ENCODE measurements around the gene RTKN. TPM values are rescaled to one million over a fixed set of nuclear protein-coding genes. Genes with fewer than 3 reads are reported as not detected.
A peak's percentile ranks its signal among the peaks of the same experiment; 100 is the strongest.

The RTKN gene
- total and polyA plus RNA-seq, 9 of the 15 experiments (the other 6 are each of a cell fraction or from before 2014, with no cell fraction given), result 0.14 to 6.9 (median 3.6) TPM

DNA sequence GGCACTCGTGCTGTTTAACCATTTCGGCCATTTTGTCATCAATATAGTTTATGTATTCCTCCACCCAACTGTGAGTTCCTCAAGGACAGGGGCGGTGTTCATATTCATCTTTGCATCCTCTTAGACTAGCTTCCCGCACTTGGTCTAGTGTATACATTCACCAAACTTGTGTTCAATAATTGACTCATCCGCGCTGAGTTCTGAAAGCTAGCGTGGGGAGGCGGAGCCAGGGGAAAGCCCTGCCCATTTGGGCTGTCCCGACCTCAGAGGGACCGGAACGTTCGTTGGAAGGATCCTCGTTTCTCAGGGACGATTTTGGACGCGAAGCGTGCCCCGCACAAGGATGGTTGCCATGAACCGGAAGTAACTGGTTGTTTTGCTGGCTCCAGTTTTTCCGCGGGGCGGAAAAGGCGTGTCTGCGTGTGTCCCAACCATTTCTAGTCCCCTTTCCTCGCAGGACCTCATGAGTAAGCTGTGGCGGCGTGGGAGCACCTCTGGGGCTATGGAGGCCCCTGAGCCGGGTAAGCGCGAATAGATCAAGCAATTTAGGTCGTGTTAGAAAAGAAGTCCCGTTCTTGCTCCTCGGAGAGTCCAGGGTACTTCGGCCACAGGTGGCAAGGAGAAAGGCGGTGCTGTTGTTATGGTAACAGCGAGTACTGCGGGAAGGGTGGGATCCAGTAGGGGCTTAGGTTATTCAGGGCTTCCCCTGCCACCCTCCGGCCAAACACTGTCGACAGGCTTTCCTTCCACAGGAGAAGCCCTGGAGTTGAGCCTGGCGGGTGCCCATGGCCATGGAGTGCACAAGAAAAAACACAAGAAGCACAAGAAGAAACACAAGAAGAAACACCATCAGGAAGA, 13.1 kb upstream of the RTKN start, which contains the start of gene INO80B (continued):
- TF ChIP-seq HCFC1 (IDR thresholded peaks at IDR 0.05; ENCODE audit: low read depth, low read length), result peak; percentile 99
- TF ChIP-seq, protein P1, sequence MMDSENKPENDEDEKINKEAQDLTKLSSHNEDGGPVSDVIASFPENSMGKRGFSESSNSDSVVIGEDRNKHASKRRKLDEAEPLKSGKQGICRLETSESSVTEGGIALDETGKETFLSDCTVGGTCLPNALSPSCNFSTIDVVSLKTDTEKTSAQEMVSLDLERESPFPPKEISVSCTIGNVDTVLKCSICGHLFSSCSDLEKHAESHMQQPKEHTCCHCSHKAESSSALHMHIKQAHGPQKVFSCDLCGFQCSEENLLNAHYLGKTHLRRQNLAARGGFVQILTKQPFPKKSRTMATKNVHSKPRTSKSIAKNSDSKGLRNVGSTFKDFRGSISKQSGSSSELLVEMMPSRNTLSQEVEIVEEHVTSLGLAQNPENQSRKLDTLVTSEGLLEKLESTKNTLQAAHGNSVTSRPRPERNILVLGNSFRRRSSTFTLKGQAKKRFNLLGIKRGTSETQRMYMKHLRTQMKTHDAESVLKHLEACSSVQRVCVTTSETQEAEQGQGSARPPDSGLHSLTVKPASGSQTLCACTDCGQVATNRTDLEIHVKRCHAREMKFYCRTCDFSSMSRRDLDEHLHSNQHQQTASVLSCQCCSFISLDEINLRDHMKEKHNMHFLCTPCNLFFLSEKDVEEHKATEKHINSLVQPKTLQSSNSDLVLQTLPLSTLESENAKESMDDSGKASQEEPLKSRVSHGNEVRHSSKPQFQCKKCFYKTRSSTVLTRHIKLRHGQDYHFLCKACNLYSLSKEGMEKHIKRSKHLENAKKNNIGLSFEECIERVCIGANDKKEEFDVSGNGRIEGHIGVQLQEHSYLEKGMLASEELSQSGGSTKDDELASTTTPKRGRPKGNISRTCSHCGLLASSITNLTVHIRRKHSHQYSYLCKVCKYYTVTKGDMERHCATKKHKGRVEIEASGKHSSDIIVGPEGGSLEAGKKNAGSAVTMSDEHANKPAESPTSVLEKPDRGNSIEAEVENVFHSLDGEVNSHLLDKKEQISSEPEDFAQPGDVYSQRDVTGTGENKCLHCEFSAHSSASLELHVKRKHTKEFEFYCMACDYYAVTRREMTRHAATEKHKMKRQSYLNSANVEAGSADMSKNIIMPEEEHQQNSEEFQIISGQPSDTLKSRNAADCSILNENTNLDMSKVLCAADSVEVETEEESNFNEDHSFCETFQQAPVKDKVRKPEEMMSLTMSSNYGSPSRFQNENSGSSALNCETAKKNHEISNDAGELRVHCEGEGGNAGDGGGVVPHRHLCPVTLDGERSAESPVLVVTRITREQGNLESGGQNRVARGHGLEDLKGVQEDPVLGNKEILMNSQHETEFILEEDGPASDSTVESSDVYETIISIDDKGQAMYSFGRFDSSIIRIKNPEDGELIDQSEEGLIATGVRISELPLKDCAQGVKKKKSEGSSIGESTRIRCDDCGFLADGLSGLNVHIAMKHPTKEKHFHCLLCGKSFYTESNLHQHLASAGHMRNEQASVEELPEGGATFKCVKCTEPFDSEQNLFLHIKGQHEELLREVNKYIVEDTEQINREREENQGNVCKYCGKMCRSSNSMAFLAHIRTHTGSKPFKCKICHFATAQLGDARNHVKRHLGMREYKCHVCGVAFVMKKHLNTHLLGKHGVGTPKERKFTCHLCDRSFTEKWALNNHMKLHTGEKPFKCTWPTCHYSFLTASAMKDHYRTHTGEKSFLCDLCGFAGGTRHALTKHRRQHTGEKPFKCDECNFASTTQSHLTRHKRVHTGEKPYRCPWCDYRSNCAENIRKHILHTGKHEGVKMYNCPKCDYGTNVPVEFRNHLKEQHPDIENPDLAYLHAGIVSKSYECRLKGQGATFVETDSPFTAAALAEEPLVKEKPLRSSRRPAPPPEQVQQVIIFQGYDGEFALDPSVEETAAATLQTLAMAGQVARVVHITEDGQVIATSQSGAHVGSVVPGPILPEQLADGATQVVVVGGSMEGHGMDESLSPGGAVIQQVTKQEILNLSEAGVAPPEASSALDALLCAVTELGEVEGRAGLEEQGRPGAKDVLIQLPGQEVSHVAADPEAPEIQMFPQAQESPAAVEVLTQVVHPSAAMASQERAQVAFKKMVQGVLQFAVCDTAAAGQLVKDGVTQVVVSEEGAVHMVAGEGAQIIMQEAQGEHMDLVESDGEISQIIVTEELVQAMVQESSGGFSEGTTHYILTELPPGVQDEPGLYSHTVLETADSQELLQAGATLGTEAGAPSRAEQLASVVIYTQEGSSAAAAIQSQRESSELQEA (IDR thresholded peaks at IDR 0.05; ENCODE audit: low read depth), result peak; percentile 70; the same call in 1 of the 2 replicates
- peak in 1 of 2 experiments; percentile 80; a peak in 2 of 4 replicates for TF ChIP-seq CSDE1 (IDR thresholded peaks at IDR 0.05)
- TF ChIP-seq HES1 (IDR thresholded peaks at IDR 0.05; ENCODE audit: low read depth), result no peak
- TF ChIP-seq ZBED1 (IDR thresholded peaks at IDR 0.05), result no peak
- TF ChIP-seq REST (IDR thresholded peaks at IDR 0.05; ENCODE audit: borderline replicate concordance), result peak; percentile 58
- no peak for TF ChIP-seq REST (CRISPR knock-in tag; IDR thresholded peaks at IDR 0.05; ENCODE audit: low read depth)
- peak; percentile 50 for TF ChIP-seq ZNF766 (CRISPR knock-in tag; conservative IDR thresholded peaks at IDR 0.05)

Data from K562 (cell line).